Ascending aorta (tissue), 2 donors: ENCODE results near the gene KRT82. TPM values are rescaled to one million over a fixed set of nuclear protein-coding genes. Genes with fewer than 3 reads are reported as not detected.

Experiments
- DNase-seq, 2 donors: peaks; one replicate each; pipeline ENCODE4 v3.0.0-alpha.2; 2019; ENCODE audit warnings: low spot score in 2 of 2
- H3K27ac ChIP-seq, 2 donors: fragments of 200-600 bp; sonication (generic); one replicate each; pipeline ENCODE4 v1.5.1; 2016 to 2017; ENCODE audit warnings: mild to moderate bottlenecking in 1 of 2
- H3K27me3 ChIP-seq: fragments of 200-600 bp; sonication (generic); one replicate; pipeline ENCODE4 v1.5.1; 2017
- H3K36me3 ChIP-seq, 2 donors: fragments of 200-600 bp; sonication (generic); one replicate each; pipeline ENCODE4 v1.5.1; 2016
- H3K4me1 ChIP-seq, 2 donors: fragments of 200-600 bp; sonication (generic); one replicate each; pipeline ENCODE4 v1.5.1; 2016 to 2017; ENCODE audit warnings: mild to moderate bottlenecking in 1 of 2
- H3K4me3 ChIP-seq, 2 donors: fragments of 200-600 bp; sonication (generic); one replicate each; pipeline ENCODE4 v1.5.1; 2016 to 2017; ENCODE audit warnings: mild to moderate bottlenecking in 1 of 2
- H3K9me3 ChIP-seq, 2 donors: fragments of 200-600 bp; sonication (generic); one replicate each; pipeline ENCODE4 v1.5.1; 2016
- intact Hi-C: fragments of 100-400 bp; cut with DNase I; formaldehyde crosslinking; loops from one replicate; pipeline ENCODE4 v1.15.1; 2023
- total RNA-seq: library from RNA; depleted of rRNA; stranded (reverse); fragments of >200 nt; gene quantifications from one replicate; pipeline ENCODE4 v1.1.0, GENCODE V29; 2016
- TF ChIP-seq, protein P1 (sequence below), 3 experiments: fragments of 200-600 bp in 2 of 3; fragments of 450-650 bp in 1 of 3; sonication (generic) in 2 of 3; IDR thresholded peaks; one replicate each; pipeline ENCODE4 v1.5.1; 2016 to 2019; ENCODE audit warnings: antibody characterized with exemption in 3 of 3, mild to moderate bottlenecking in 1 of 3, moderate library complexity in 1 of 3

Gene KRT82
- total RNA-seq, 1 donor from 2014 or later: not detected

DNA sequence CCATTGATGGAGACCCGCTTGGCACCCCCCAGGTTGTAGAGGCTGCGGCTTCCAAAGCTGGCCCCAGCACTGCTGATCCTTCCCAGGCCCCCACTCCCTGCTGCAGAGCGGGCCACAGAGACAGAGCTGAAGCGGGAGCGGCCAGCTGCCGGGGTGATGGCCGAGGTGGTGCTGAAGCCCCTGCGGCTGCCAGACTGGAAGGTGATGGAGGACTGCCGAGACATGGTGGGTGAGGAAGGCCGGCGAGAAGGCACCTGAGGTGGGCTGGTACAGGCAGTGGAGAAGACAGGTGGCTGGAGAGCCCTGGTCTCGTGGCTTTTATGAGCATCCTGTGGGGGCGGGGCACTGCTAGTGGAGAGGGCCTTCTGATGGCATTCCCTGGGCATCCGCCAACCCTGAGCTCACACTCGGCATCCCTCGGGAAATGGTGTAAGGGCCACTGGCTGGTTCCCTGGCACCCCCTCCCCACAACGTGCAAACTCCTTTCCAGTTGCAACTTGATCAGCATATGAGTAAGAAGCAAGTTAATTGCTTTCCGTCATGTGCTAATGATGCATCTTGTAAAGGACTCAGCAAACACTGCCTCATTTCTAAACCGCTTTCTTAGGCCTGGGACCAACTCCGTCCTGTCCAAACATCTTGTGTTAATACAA lies 28.1 kb upstream of the KRT82 start, which contains the start of gene KRT75:
Gene KRT75 (minus strand): TSS at position 291 of the 653 bp plus-strand sequence. CDS start 67 bp downstream, at position 224.
- Histone ChIP-seq H3K4me3 (no peak within 1 kb of the TSS), H3K4me1 (no peaks in the 10 kb centered on the region), H3K27me3 (no peaks in the 10 kb centered on the region), H3K27ac (no peak within 1 kb of the TSS), H3K9me3 (no peaks in the 10 kb centered on the region), H3K36me3 (no peaks in the 10 kb centered on the region)
- TF ChIP-seq, protein P1, sequence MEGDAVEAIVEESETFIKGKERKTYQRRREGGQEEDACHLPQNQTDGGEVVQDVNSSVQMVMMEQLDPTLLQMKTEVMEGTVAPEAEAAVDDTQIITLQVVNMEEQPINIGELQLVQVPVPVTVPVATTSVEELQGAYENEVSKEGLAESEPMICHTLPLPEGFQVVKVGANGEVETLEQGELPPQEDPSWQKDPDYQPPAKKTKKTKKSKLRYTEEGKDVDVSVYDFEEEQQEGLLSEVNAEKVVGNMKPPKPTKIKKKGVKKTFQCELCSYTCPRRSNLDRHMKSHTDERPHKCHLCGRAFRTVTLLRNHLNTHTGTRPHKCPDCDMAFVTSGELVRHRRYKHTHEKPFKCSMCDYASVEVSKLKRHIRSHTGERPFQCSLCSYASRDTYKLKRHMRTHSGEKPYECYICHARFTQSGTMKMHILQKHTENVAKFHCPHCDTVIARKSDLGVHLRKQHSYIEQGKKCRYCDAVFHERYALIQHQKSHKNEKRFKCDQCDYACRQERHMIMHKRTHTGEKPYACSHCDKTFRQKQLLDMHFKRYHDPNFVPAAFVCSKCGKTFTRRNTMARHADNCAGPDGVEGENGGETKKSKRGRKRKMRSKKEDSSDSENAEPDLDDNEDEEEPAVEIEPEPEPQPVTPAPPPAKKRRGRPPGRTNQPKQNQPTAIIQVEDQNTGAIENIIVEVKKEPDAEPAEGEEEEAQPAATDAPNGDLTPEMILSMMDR (IDR thresholded peaks at IDR 0.05): no peak
- intact Hi-C loops: no loop called here
- DNase-seq: no peak

DNA sequence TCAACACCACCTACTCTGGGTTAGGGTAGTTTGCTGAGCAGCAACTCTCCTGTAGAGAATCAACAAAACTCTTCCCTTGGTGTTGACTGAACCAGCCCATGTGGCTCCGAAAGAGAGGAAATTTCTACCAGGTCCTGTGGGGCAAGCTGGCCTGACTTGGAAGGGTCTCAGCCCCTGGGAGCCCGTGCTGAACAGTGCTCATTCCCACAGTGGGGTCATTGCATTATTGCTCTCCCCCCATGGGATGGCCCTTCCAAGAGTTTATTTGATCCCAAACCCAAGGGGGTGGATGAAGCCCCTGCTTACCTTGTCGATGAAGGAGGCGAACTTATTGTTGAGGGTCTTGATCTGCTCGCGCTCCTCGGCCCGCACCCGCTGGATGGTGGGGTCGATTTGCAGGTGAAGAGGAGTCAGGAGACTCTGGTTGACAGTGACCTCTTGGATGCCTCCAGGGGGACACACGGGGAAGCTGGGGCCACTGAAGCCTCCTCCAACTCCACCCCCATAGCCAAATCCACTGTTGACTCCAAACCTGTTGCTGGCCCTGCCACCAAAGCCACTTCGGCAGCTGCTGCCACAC lies 27.5 kb upstream of the KRT82 start:
- Histone ChIP-seq H3K36me3 (no peaks in the 10 kb centered on the region), H3K27ac (no peak overlapping the region), H3K9me3 (no peaks in the 10 kb centered on the region), H3K27me3 (no peaks in the 10 kb centered on the region), H3K4me1 (no peaks in the 10 kb centered on the region), H3K4me3 (no peak overlapping the region)
- intact Hi-C loops: no loop called here
- TF ChIP-seq, protein P1 (IDR thresholded peaks at IDR 0.05): no peak
- DNase-seq: no peak

DNA sequence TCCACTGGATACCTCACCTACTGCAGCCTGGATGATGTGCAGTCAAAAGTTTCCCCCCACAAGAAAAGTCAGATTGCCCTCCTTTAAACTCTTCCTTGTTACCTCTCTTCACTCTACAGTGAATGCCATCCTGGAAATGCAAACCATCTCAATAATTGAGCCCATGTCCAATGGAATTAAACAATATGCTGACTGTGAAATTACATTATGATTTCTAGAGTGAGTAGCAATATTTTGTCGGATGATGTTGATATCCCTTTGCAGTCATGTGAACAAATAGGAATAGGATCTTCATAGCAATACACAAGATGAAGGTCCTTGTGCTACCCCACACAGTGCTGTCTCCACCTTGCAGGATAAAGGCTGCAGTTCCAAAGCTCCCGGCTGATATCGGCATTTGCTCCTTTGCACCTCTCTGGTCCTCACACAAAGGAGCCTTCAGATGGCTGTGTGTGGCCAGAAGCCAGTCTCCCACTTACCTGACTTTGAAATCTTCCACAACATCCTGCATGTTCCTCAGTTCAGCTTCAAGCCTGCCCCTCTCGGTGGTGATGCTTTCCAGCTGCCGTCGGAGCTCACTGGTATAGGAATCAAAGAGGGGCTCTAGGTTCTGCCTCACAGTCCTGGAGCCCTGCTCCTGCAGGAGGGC lies 26.5 kb upstream of the KRT82 start:
- H3K4me3 ChIP-seq: no peak overlapping the region
- H3K27ac ChIP-seq: no peak overlapping the region
- H3K9me3 ChIP-seq: no peaks in the 10 kb centered on the region
- H3K36me3 ChIP-seq: no peaks in the 10 kb centered on the region
- no peaks in the 10 kb centered on the region for H3K4me1 ChIP-seq
- DNase-seq: no peak
- TF ChIP-seq, protein P1 (IDR thresholded peaks at IDR 0.05): no peak
- H3K27me3 ChIP-seq: no peaks in the 10 kb centered on the region
- intact Hi-C loops: no loop called here

DNA sequence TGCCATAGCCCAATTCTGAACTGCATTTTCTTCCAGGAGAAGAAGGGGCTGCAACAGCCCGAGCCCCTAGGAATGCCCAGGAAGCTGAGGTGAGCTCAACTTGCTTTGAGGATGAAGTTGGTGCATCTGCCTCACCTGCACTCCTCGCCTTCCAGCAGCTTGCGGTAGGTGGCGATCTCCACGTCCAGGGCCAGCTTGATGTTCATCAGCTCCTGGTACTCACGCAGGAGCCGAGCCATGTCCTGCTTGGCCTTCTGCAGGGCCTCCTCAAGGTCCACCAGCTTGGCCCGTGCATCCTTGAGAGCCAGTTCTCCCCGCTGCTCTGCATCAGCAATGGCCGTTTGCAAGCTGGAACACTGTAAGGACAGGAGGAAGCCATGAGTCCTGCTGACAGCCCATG lies 22.0 kb upstream of the KRT82 start:
- H3K4me3 ChIP-seq: no peak overlapping the region
- TF ChIP-seq, protein P1 (IDR thresholded peaks at IDR 0.05): no peak
- H3K36me3 ChIP-seq: no peaks in the 10 kb centered on the region
- H3K27ac ChIP-seq: no peak overlapping the region
- H3K9me3 ChIP-seq: no peaks in the 10 kb centered on the region
- intact Hi-C loops: no loop called here
- DNase-seq: no peak
- H3K27me3 ChIP-seq: no peaks in the 10 kb centered on the region
- no peaks in the 10 kb centered on the region for H3K4me1 ChIP-seq

DNA sequence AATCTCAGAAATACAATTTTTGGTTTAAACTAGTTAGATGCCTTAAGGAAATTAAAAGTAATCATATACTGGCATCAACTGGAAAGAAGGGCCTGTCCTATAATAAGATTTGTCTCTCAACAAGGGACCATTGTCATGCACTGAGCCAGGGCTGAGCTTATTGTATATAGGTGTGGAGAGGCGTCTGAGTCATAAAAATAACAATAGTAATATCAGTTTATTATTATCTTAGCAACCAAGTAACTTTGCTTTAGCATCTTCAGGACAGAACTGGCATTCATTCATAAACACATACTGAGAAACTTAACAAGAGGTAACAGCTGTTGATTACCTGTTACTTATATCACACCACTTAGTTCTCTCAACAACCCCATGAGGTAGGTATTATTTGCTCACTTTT lies 20.9 kb upstream of the KRT82 start:
- TF ChIP-seq, protein P1 (IDR thresholded peaks at IDR 0.05): no peak
- no peak for DNase-seq
- Histone ChIP-seq H3K4me3 (no peak overlapping the region), H3K9me3 (no peaks in the 10 kb centered on the region), H3K36me3 (no peaks in the 10 kb centered on the region), H3K27ac (no peak overlapping the region), H3K4me1 (no peaks in the 10 kb centered on the region), H3K27me3 (no peaks in the 10 kb centered on the region)
- intact Hi-C loops: no loop called here
